Activated naive CD8-positive, alpha-beta T cell (primary cell): ENCODE data around the gene GALNT15.

Source experiments
- H3K27ac Mint-ChIP-seq: one replicate; pipeline ENCODE4 v1.8.0; 2021; ENCODE audit warnings: mixed read lengths
- H3K27me3 Mint-ChIP-seq: one replicate; pipeline ENCODE4 v1.8.0; 2021; ENCODE audit warnings: mixed read lengths
- H3K36me3 Mint-ChIP-seq: one replicate; pipeline ENCODE4 v1.8.0; 2021; ENCODE audit warnings: mixed read lengths
- H3K4me1 Mint-ChIP-seq: one replicate; pipeline ENCODE4 v1.8.0; 2021; ENCODE audit warnings: low read depth, mixed read lengths
- H3K4me3 Mint-ChIP-seq: one replicate; pipeline ENCODE4 v1.8.0; 2021; ENCODE audit warnings: mild to moderate bottlenecking, mixed read lengths
- H3K9me3 Mint-ChIP-seq: one replicate; pipeline ENCODE4 v1.8.0; 2021; ENCODE audit warnings: low read depth, mixed read lengths

Gene GALNT15

GRCh38 chr3:16177962-16178627 lies 3.6 kb downstream of the GALNT15 start:
- peaks cover 12% of the 10 kb centered on the region for H3K27me3 Mint-ChIP-seq
- H3K27ac Mint-ChIP-seq = no peak overlapping the region

GRCh38 chr3:16178628-16178988 lies 4.1 kb downstream of the GALNT15 start:
- H3K4me3 Mint-ChIP-seq = no peak overlapping the region
- no peak overlapping the region for H3K27ac Mint-ChIP-seq

More at GRCh38 chr3:16177962-16178627, 3.6 kb downstream of the GALNT15 start:
- Mint-ChIP-seq H3K36me3 (no peaks in the 10 kb centered on the region), H3K4me1 (peaks cover 4% of the 10 kb centered on the region), H3K9me3 (no peaks in the 10 kb centered on the region), H3K4me3 (no peak overlapping the region)

GRCh38 chr3:16179261-16179660 lies 4.8 kb downstream of the GALNT15 start:
- peaks cover 12% of the 10 kb centered on the region for H3K27me3 Mint-ChIP-seq
- H3K4me1 Mint-ChIP-seq = peaks cover 4% of the 10 kb centered on the region
- H3K36me3 Mint-ChIP-seq = no peaks in the 10 kb centered on the region
- no peak overlapping the region for H3K4me3 Mint-ChIP-seq
- H3K27ac Mint-ChIP-seq = no peak overlapping the region
- no peaks in the 10 kb centered on the region for H3K9me3 Mint-ChIP-seq

More at GRCh38 chr3:16178628-16178988, 4.1 kb downstream of the GALNT15 start:
- Mint-ChIP-seq H3K4me1 (peaks cover 4% of the 10 kb centered on the region), H3K27me3 (peaks cover 12% of the 10 kb centered on the region), H3K9me3 (no peaks in the 10 kb centered on the region), H3K36me3 (no peaks in the 10 kb centered on the region)

GRCh38 chr3:16179771-16180736 lies 5.6 kb downstream of the GALNT15 start:
- Mint-ChIP-seq H3K4me3 (no peak overlapping the region), H3K27ac (no peak overlapping the region), H3K4me1 (peaks cover 4% of the 10 kb centered on the region), H3K36me3 (no peaks in the 10 kb centered on the region), H3K9me3 (no peaks in the 10 kb centered on the region), H3K27me3 (peaks cover 12% of the 10 kb centered on the region)

GRCh38 chr3:16180737-16181134 lies 6.3 kb downstream of the GALNT15 start:
- no peaks in the 10 kb centered on the region for H3K9me3 Mint-ChIP-seq

GRCh38 chr3:16181361-16181760 lies 6.9 kb downstream of the GALNT15 start:
- Mint-ChIP-seq H3K27ac (no peak overlapping the region), H3K36me3 (no peaks in the 10 kb centered on the region), H3K27me3 (peaks cover 10% of the 10 kb centered on the region)

More at GRCh38 chr3:16180737-16181134, 6.3 kb downstream of the GALNT15 start:
- Mint-ChIP-seq H3K4me1 (peaks cover 4% of the 10 kb centered on the region), H3K4me3 (no peak overlapping the region), H3K27me3 (peaks cover 12% of the 10 kb centered on the region), H3K36me3 (no peaks in the 10 kb centered on the region), H3K27ac (no peak overlapping the region)

GRCh38 chr3:16182183-16182582 lies 7.7 kb downstream of the GALNT15 start:
- Mint-ChIP-seq H3K27ac (no peak overlapping the region), H3K9me3 (no peaks in the 10 kb centered on the region), H3K4me1 (peaks cover 4% of the 10 kb centered on the region), H3K27me3 (peaks cover 10% of the 10 kb centered on the region), H3K36me3 (no peaks in the 10 kb centered on the region), H3K4me3 (no peak overlapping the region)

More at GRCh38 chr3:16181361-16181760, 6.9 kb downstream of the GALNT15 start:
- H3K9me3 Mint-ChIP-seq = no peaks in the 10 kb centered on the region
- peaks cover 4% of the 10 kb centered on the region for H3K4me1 Mint-ChIP-seq
- no peak overlapping the region for H3K4me3 Mint-ChIP-seq

- peaks cover 5% of the 10 kb centered on the region for H3K27me3 Mint-ChIP-seq
- H3K4me1 Mint-ChIP-seq = peaks cover 4% of the 10 kb centered on the region
- H3K36me3 Mint-ChIP-seq = no peaks in the 10 kb centered on the region
- H3K4me3 Mint-ChIP-seq = no peak overlapping the region
- H3K9me3 Mint-ChIP-seq = no peaks in the 10 kb centered on the region
- H3K27ac Mint-ChIP-seq = no peak overlapping the region
These were observed 8.1 kb downstream of the GALNT15 start for GRCh38 chr3:16182612-16183011.

- Mint-ChIP-seq H3K4me3 (no peak overlapping the region), H3K36me3 (no peaks in the 10 kb centered on the region), H3K4me1 (peaks cover 2% of the 10 kb centered on the region), H3K27ac (no peak overlapping the region), H3K27me3 (peaks cover under 1% of the 10 kb centered on the region), H3K9me3 (no peaks in the 10 kb centered on the region)
These were observed 8.6 kb downstream of the GALNT15 start for GRCh38 chr3:16183082-16183481.

- Mint-ChIP-seq H3K36me3 (no peaks in the 10 kb centered on the region), H3K9me3 (no peaks in the 10 kb centered on the region), H3K27me3 (no peaks in the 10 kb centered on the region), H3K4me3 (no peak overlapping the region), H3K4me1 (peaks cover 1% of the 10 kb centered on the region), H3K27ac (no peak overlapping the region)
These were observed 9.3 kb downstream of the GALNT15 start for GRCh38 chr3:16183601-16184270.

- Mint-ChIP-seq H3K27ac (no peak overlapping the region), H3K4me3 (no peak overlapping the region), H3K9me3 (no peaks in the 10 kb centered on the region), H3K36me3 (no peaks in the 10 kb centered on the region), H3K27me3 (no peaks in the 10 kb centered on the region), H3K4me1 (no peaks in the 10 kb centered on the region)
These were observed 11.6 kb downstream of the GALNT15 start for GRCh38 chr3:16186086-16186485.

- Mint-ChIP-seq H3K9me3 (no peaks in the 10 kb centered on the region), H3K27ac (no peak overlapping the region), H3K36me3 (no peaks in the 10 kb centered on the region), H3K27me3 (no peaks in the 10 kb centered on the region), H3K4me1 (no peaks in the 10 kb centered on the region), H3K4me3 (no peak overlapping the region)
These were observed 12.1 kb downstream of the GALNT15 start for GRCh38 chr3:16186565-16186964.

GRCh38 chr3:16187213-16187790 lies 12.8 kb downstream of the GALNT15 start:
- no peaks in the 10 kb centered on the region for H3K36me3 Mint-ChIP-seq
- no peaks in the 10 kb centered on the region for H3K9me3 Mint-ChIP-seq
- H3K27ac Mint-ChIP-seq = no peak overlapping the region
- H3K27me3 Mint-ChIP-seq = no peaks in the 10 kb centered on the region
- H3K4me1 Mint-ChIP-seq = no peaks in the 10 kb centered on the region
- no peak overlapping the region for H3K4me3 Mint-ChIP-seq

- H3K4me3 Mint-ChIP-seq = no peak overlapping the region
These were observed 13.6 kb downstream of the GALNT15 start for GRCh38 chr3:16188071-16188470.

More at GRCh38 chr3:16188071-16188470, 13.6 kb downstream of the GALNT15 start:
- Mint-ChIP-seq H3K9me3 (no peaks in the 10 kb centered on the region), H3K4me1 (no peaks in the 10 kb centered on the region), H3K27me3 (no peaks in the 10 kb centered on the region), H3K27ac (no peak overlapping the region), H3K36me3 (no peaks in the 10 kb centered on the region)
